ENCODE results near the gene VSIR. TPM values are rescaled to one million over a fixed set of nuclear protein-coding genes. Genes with fewer than 3 reads are reported as not detected.

Gene VSIR
- total RNA-seq, 1 donor from 2014 or later: 2.9 TPM

DNA sequence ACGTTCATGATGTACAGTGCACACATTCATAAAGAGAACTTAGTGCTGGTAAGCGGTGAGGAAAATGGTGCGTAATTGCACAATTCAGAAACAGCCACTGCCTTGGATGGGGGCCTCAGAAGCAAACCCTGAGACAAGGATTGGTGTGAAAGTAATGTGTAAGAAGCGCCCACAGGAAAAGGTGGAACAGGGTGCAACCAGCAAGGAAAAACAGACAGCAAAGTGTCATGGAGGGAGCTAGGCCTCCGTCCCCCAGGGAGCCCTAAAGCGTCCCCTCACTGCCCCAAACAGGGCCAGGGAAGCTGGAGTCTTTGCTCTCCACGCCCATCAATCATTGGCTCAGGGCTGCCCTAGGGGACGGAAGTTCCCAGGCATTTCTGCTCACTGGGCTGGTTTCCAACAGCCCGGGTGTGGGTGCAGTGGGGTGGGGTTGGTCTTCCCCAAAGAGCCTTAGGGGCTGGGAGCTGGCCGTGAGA, 44.1 kb downstream of the VSIR start:
- Histone ChIP-seq H3K79me2 (ENCODE audit: insufficient read depth, low read length) (no peaks in the 10 kb centered on the region), H3K4me2 (ENCODE audit: low read length) (no peak overlapping the region), H3K9ac (ENCODE audit: low read length) (no peak overlapping the region), H3K27ac (ENCODE audit: low read depth, low read length) (no peak overlapping the region), H3K4me1 (ENCODE audit: insufficient read depth, low read length) (peaks cover 7% of the 10 kb centered on the region), H3K27me3 (ENCODE audit: insufficient read depth, low read length) (peaks cover 6% of the 10 kb centered on the region), H3K9me3 (ENCODE audit: insufficient read depth, low read depth, low read length) (no peaks in the 10 kb centered on the region), H3K36me3 (ENCODE audit: insufficient read depth, low read length) (no peaks in the 10 kb centered on the region), H2AFZ (ENCODE audit: low read depth, low read length) (no peak overlapping the region), H3K4me3 (ENCODE audit: insufficient read depth, low read depth, low read length) (no peak overlapping the region), H4K20me1 (ENCODE audit: insufficient read depth, low read length) (no peaks in the 10 kb centered on the region)
- peaks cover 2% of the 10 kb centered on the region for H3K9me3 Mint-ChIP-seq (ENCODE audit: unreplicated experiment)
- FAIRE-seq (no peak), DNase-seq (ENCODE audit: low read depth) (no peak)
- H3K4me1 Mint-ChIP-seq (ENCODE audit: low read depth, unreplicated experiment): peaks cover 14% of the 10 kb centered on the region
- peaks cover 38% of the 10 kb centered on the region for H3K27me3 Mint-ChIP-seq (ENCODE audit: low read depth, unreplicated experiment)
- no peak for TF ChIP-seq CTCF (IDR thresholded peaks at IDR 0.05; ENCODE audit: insufficient read depth, low read depth, low read length)
- no peak overlapping the region for H3K27ac Mint-ChIP-seq (ENCODE audit: unreplicated experiment)
- H3K4me3 Mint-ChIP-seq (ENCODE audit: unreplicated experiment): no peak overlapping the region
- no peaks in the 10 kb centered on the region for H3K36me3 Mint-ChIP-seq (ENCODE audit: low read depth, unreplicated experiment)

GRCh38 chr10:71727738-71728737, 45.3 kb downstream of the VSIR start:
- DNase-seq (ENCODE audit: low read depth): no peak
- H3K9me3 Mint-ChIP-seq (ENCODE audit: unreplicated experiment): peaks cover 2% of the 10 kb centered on the region
- H3K9ac ChIP-seq (ENCODE audit: low read length): no peak overlapping the region
- no peak overlapping the region for H3K4me3 ChIP-seq (ENCODE audit: insufficient read depth, low read depth, low read length)
- peaks cover 6% of the 10 kb centered on the region for H3K27me3 ChIP-seq (ENCODE audit: insufficient read depth, low read length)
- no peak overlapping the region for H3K4me2 ChIP-seq (ENCODE audit: low read length)
- FAIRE-seq: no peak
- no peaks in the 10 kb centered on the region for H3K79me2 ChIP-seq (ENCODE audit: insufficient read depth, low read length)
- no peak overlapping the region for H3K4me3 Mint-ChIP-seq (ENCODE audit: unreplicated experiment)
- H4K20me1 ChIP-seq (ENCODE audit: insufficient read depth, low read length): no peaks in the 10 kb centered on the region
- no peaks in the 10 kb centered on the region for H3K9me3 ChIP-seq (ENCODE audit: insufficient read depth, low read depth, low read length)
- H3K27ac Mint-ChIP-seq (ENCODE audit: unreplicated experiment): no peak overlapping the region
- no peak overlapping the region for H3K27ac ChIP-seq (ENCODE audit: low read depth, low read length)
- H3K27me3 Mint-ChIP-seq (ENCODE audit: low read depth, unreplicated experiment): peaks cover 34% of the 10 kb centered on the region
- H3K4me1 ChIP-seq (ENCODE audit: insufficient read depth, low read length): peaks cover 7% of the 10 kb centered on the region
- peaks cover 14% of the 10 kb centered on the region for H3K4me1 Mint-ChIP-seq (ENCODE audit: low read depth, unreplicated experiment)
- no peaks in the 10 kb centered on the region for H3K36me3 Mint-ChIP-seq (ENCODE audit: low read depth, unreplicated experiment)
- H3K36me3 ChIP-seq (ENCODE audit: insufficient read depth, low read length): no peaks in the 10 kb centered on the region
- no peak overlapping the region for H2AFZ ChIP-seq (ENCODE audit: low read depth, low read length)
- no peak for TF ChIP-seq CTCF (IDR thresholded peaks at IDR 0.05; ENCODE audit: insufficient read depth, low read depth, low read length)
- TF ChIP-seq EZH2 (IDR thresholded peaks at IDR 0.05; ENCODE audit: insufficient read depth, low read length): no peak

All from astrocyte (in vitro differentiated cells and primary cell).